Measurements from ENCODE around the gene CIAO2B.

- no peak for TF ChIP-seq POLR2A (IDR thresholded peaks at IDR 0.05)
- TF ChIP-seq, protein P1, sequence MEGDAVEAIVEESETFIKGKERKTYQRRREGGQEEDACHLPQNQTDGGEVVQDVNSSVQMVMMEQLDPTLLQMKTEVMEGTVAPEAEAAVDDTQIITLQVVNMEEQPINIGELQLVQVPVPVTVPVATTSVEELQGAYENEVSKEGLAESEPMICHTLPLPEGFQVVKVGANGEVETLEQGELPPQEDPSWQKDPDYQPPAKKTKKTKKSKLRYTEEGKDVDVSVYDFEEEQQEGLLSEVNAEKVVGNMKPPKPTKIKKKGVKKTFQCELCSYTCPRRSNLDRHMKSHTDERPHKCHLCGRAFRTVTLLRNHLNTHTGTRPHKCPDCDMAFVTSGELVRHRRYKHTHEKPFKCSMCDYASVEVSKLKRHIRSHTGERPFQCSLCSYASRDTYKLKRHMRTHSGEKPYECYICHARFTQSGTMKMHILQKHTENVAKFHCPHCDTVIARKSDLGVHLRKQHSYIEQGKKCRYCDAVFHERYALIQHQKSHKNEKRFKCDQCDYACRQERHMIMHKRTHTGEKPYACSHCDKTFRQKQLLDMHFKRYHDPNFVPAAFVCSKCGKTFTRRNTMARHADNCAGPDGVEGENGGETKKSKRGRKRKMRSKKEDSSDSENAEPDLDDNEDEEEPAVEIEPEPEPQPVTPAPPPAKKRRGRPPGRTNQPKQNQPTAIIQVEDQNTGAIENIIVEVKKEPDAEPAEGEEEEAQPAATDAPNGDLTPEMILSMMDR (IDR thresholded peaks at IDR 0.05), result no peak
These were observed 22.4 kb downstream of the CIAO2B start for GRCh38 chr16:66911801-66912200.
